Cardiac muscle cell (in vitro differentiated cells and primary cell): Measurements from ENCODE around the gene WBP1L. TPM values are rescaled to one million over a fixed set of nuclear protein-coding genes. Genes with fewer than 3 reads are reported as not detected.
"Not testable (repeated sequence)": the region's sequence is repeated elsewhere in the genome, so short reads cannot be mapped to it uniquely, and the experiment has no call there.

Source experiments
- DNase-seq, 2 donors: peaks; one replicate each; pipeline versions ENCODE4 v3.0.0 to v3.0.0-alpha.2; 2010 to 2017; ENCODE audit warnings: low read depth in 1 of 2, low spot score in 1 of 2
- H3K27ac ChIP-seq: fragments of 200-600 bp; sonication (generic); 2 replicates; pipeline ENCODE4 v1.5.1; 2016
- H3K27me3 ChIP-seq: fragments of 200-600 bp; sonication (generic); 2 replicates; pipeline ENCODE4 v1.6.0; 2016; ENCODE audit warnings: control low read depth
- H3K36me3 ChIP-seq: fragments of 200-600 bp; sonication (generic); 2 replicates; pipeline ENCODE4 v1.5.1; 2016; ENCODE audit warnings: control low read depth
- H3K4me1 ChIP-seq: fragments of 200-600 bp; sonication (generic); 2 replicates; pipeline ENCODE4 v1.8.1; 2017; ENCODE audit warnings: low read depth, mild to moderate bottlenecking, mixed run types
- H3K4me3 ChIP-seq: fragments of 200-600 bp; sonication (generic); 2 replicates; pipeline ENCODE4 v1.5.1; 2016; ENCODE audit warnings: mild to moderate bottlenecking
- H3K9me3 ChIP-seq: fragments of 200-600 bp; sonication (generic); 2 replicates; pipeline ENCODE4 v1.5.1; 2017; ENCODE audit warnings: low read depth, mild to moderate bottlenecking, control low read depth
- polyA plus RNA-seq: library from polyadenylated mRNA; unstranded; fragments of >200 nt; fragmentation: Nextera tagmentation; extraction: Ambion mirVana; gene quantifications from 2 replicates; pipeline ENCODE4 v1.2.1, GENCODE V29; 2016
- total RNA-seq: library from RNA; depleted of rRNA; stranded (reverse); fragments of >200 nt; gene quantifications from 2 replicates; pipeline ENCODE4 v1.2.3, GENCODE V29; 2016
- TF ChIP-seq, protein P1 (sequence below): IDR thresholded peaks from 2 replicates; pipeline ENCODE4 v1.5.1; 2012; ENCODE audit warnings: low read depth, mild to moderate bottlenecking, low read length

Gene WBP1L
- total and polyA plus RNA-seq, 2 experiments from 2014 or later: 14.2 to 43.9 TPM

DNA sequence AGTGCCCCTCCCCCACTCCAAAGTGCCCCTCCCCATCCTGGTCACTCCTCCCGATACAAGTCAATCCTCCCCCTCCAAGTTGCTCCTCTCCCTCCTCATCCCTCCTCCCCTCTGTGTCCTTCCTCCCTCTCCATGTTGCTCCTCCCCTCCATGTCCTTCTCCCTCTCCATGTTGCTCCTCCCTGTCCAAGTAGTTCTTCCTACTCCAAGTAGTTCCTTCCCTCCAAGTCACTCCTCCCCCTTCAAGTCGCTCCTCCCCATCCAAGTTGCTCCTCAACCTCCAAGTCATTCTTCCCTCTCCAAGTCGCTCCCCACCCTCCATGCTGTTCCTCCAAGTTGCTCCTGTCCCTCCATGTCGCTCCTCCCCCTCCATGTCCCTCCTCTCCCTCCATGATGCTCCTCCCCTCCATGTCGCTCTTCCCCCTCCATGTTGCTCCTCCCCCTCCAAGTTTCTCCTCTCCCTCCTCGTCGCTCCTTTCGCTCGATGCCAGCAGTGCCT, 8.6 kb upstream of the WBP1L start:
- TF ChIP-seq, protein P1, sequence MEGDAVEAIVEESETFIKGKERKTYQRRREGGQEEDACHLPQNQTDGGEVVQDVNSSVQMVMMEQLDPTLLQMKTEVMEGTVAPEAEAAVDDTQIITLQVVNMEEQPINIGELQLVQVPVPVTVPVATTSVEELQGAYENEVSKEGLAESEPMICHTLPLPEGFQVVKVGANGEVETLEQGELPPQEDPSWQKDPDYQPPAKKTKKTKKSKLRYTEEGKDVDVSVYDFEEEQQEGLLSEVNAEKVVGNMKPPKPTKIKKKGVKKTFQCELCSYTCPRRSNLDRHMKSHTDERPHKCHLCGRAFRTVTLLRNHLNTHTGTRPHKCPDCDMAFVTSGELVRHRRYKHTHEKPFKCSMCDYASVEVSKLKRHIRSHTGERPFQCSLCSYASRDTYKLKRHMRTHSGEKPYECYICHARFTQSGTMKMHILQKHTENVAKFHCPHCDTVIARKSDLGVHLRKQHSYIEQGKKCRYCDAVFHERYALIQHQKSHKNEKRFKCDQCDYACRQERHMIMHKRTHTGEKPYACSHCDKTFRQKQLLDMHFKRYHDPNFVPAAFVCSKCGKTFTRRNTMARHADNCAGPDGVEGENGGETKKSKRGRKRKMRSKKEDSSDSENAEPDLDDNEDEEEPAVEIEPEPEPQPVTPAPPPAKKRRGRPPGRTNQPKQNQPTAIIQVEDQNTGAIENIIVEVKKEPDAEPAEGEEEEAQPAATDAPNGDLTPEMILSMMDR: no peak
- no peak overlapping the region for H3K4me3 ChIP-seq
- H3K36me3 ChIP-seq: peaks cover 15% of the 10 kb centered on the region
- H3K27ac ChIP-seq: no peak overlapping the region
- no peaks in the 10 kb centered on the region for H3K9me3 ChIP-seq
- DNase-seq: no peak
- H3K4me1 ChIP-seq: no peaks in the 10 kb centered on the region
- H3K27me3 ChIP-seq: no peaks in the 10 kb centered on the region

DNA sequence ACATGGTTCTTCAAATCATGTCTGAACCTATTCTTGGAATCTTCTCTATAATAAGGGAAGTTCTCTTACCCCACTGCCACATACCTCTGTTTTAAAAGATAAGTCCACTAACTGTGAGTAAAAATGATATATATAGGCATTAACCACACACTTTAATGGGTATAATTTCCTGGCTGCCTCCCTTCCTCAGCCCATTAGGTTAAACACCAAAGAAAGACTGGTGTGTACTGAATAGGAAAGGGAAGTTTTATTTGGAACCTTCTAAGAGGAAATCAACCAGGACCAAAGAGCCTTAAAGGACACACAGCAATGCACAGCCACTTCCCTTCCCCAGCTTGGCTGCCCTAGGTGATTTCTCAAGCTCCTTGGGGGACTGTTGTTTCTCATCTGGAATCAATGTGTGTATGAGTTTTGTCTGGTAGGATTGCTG, 5.0 kb upstream of the WBP1L start:
- TF ChIP-seq, protein P1: no peak
- no peak for DNase-seq
- Histone ChIP-seq H3K4me3 (no peak overlapping the region), H3K9me3 (no peaks in the 10 kb centered on the region), H3K4me1 (no peaks in the 10 kb centered on the region), H3K36me3 (peaks cover 4% of the 10 kb centered on the region), H3K27ac (peak overlapping the region; percentile 67), H3K27me3 (no peaks in the 10 kb centered on the region)

DNA sequence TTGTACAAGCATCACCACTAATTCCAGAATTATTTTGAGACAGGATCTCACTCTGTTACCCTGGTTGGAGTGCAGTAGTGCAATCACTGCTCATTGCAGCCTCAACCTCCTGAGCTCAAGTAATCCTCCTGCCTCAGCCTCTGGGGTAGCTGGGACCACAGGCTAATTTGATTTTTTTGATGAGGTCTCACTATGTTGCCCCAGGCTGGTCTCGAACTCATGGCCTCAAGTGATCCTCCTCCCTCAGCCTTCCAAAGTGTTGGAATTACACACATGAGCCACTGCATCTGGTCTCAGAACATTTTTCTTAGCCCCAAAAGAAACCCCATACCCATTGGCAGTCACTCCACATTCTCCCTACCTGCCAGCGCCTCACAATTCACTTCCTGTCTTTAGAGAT, 3.5 kb upstream of the WBP1L start:
- no peak overlapping the region for H3K4me3 ChIP-seq
- DNase-seq: no peak
- no peaks in the 10 kb centered on the region for H3K9me3 ChIP-seq
- no peaks in the 10 kb centered on the region for H3K27me3 ChIP-seq
- H3K27ac ChIP-seq: no peak overlapping the region
- TF ChIP-seq, protein P1: no peak
- H3K36me3 ChIP-seq: peaks cover 4% of the 10 kb centered on the region
- peaks cover 3% of the 10 kb centered on the region for H3K4me1 ChIP-seq

DNA sequence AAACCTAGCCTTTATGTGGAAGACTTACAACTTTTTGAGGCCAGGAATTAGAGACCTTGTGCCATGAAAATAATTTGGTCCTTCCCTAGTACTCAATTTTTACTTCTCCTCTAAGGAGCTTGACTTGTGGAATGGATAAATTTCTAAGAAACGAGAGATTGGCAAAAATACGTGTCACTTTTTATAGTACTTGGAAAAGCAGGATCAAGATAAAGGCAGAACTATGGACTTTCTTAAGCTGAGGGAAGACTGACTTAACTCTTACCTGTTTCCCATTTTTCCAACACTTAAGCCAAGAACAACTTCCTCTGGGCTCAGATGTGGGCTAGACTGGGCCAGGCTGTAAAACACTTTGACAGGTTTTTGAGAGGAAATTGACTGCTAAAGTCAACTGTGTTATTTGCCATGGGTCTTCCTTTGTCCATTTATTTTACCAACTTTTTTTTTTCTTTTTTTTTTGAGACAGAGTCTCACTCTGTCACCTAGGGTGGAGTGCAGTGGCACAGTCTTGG, 2.0 kb upstream of the WBP1L start:
- no peak overlapping the region for H3K27ac ChIP-seq
- peaks cover 3% of the 10 kb centered on the region for H3K4me1 ChIP-seq
- peaks cover 4% of the 10 kb centered on the region for H3K36me3 ChIP-seq
- no peaks in the 10 kb centered on the region for H3K9me3 ChIP-seq
- no peaks in the 10 kb centered on the region for H3K27me3 ChIP-seq
- no peak for DNase-seq
- TF ChIP-seq, protein P1: no peak
- no peak overlapping the region for H3K4me3 ChIP-seq

DNA sequence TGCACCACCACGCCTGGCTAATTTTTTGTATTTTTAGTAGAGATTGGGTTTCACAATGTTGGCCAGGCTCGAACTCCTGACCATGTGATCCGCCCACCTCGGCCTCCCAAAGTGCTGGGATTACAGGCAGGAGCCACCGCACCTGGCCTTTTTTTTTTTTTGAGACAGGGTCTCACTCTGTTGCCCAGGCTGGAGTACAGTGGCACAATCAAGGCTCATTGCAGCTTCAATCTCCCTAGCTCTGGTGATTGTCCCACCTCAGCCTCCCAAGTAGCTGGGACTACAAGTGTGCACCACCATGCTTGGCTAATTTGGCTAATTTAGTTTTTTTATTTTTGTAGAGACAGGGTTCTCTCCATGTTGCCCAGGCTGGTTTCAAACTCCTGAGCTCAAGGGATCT, 1.4 kb upstream of the WBP1L start:
- H3K36me3 ChIP-seq, H3K4me3 ChIP-seq, H3K27ac ChIP-seq, H3K4me1 ChIP-seq, H3K9me3 ChIP-seq, H3K27me3 ChIP-seq, DNase-seq: not testable (repeated sequence)

DNA sequence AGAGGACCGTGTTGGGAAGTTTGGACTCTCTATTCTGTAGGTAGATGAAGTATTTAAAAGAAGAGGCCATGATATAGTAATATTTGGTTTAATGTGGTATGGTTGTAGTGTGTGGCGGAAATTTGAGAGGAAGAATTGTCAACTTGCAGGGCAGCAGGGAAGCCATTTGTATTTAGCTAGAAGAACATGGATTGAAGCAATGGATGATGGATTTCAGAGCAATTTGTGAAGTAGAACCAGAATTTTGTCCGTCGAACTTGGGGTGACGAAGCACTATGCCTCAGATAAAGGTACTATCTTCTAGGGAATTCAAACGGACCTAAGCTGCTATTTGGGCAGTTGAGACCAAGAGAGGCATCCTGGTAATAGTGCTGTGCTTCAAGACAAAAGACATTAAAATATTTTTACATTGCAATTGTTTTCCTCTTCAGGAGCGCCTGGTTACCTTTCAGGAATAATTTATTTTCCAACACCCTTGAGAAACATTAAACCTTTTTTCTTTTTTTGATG, 615 bp upstream of the WBP1L start:
- no peaks in the 10 kb centered on the region for H3K36me3 ChIP-seq
- H3K9me3 ChIP-seq: no peaks in the 10 kb centered on the region
- H3K4me1 ChIP-seq: peaks cover 3% of the 10 kb centered on the region
- no peaks in the 10 kb centered on the region for H3K27me3 ChIP-seq
- peak overlapping the region; percentile 18 for H3K4me3 ChIP-seq
- TF ChIP-seq, protein P1: no peak
- H3K27ac ChIP-seq: no peak overlapping the region
- DNase-seq: no peak
